IPS-20b (cell line): ENCODE results near the gene TMEM30A.

ENCODE experiments used
- H3K27ac ChIP-seq: one replicate; pipeline ENCODE4 v1.5.1; 2013; ENCODE audit warnings: low read length
- H3K27me3 ChIP-seq: 2 replicates; pipeline ENCODE4 v1.6.1; 2013; ENCODE audit warnings: mild to moderate bottlenecking, low read length, inconsistent platforms; ENCODE audit not compliant: insufficient read depth
- H3K36me3 ChIP-seq: 2 replicates; pipeline ENCODE4 v1.6.1; 2013; ENCODE audit warnings: low read depth, mild to moderate bottlenecking, inconsistent platforms, low read length, moderate library complexity; ENCODE audit not compliant: insufficient read depth
- H3K4me1 ChIP-seq: 2 replicates; pipeline ENCODE4 v1.6.1; 2013; ENCODE audit warnings: mild to moderate bottlenecking, control low read depth, inconsistent platforms, low read length, moderate library complexity; ENCODE audit not compliant: insufficient read depth
- H3K4me3 ChIP-seq: 2 replicates; pipeline ENCODE4 v1.5.1; 2013; ENCODE audit warnings: mild to moderate bottlenecking, low read length, inconsistent platforms
- H3K9ac ChIP-seq: 2 replicates; pipeline ENCODE4 v1.6.1; 2013; ENCODE audit warnings: low read depth, mild to moderate bottlenecking, inconsistent platforms, low read length, moderate library complexity
- H3K9me3 ChIP-seq: 2 replicates; pipeline ENCODE4 v1.6.1; 2013; ENCODE audit warnings: mild to moderate bottlenecking, low read depth, low read length, inconsistent platforms; ENCODE audit not compliant: insufficient read depth

Gene TMEM30A

DNA sequence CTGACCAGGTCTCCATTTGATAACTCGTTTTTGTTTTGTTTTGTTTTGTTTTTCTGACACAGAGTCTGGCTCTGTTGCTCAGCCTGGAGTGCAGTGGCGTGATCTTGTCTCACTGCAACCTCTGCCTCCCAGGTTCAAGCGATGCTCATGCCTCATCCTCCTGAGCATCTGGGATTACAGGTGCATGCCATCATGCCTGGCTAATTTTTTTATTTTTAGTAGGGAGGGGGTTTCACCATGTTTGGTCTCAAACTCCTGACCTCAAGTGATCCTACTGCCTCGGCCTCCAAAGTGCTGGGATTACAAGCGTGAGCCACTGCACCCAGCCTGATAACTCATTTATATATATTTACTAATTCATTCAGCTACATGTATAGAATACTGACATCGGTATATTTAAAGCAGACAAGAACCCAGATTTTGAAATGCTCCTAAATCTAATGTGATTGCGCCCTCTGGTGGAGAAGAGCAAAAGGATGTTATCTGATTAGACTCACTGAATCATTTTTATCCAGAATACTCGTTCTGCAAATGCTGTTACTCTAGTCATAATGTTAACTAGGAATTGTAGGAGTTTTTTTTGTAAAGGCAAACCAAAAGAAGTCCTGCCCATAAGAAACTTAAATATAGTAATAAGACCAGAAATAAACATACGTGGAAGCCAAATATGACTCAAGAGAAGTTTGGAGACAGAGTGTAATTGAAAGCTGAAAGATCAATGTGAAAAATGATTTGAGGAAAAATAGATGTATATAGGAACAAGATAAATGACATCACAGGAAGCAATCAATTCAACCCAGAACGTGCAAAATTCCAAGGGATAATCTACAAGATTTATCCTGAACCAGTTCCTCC lies 73.5 kb downstream of the TMEM30A start:
- H3K4me3 ChIP-seq, result no peak overlapping the region
- H3K9ac ChIP-seq, result no peak overlapping the region
- no peak overlapping the region for H3K27ac ChIP-seq
- no peaks in the 10 kb centered on the region for H3K36me3 ChIP-seq
- no peaks in the 10 kb centered on the region for H3K9me3 ChIP-seq
- H3K27me3 ChIP-seq, result peaks cover 39% of the 10 kb centered on the region
- peaks cover 30% of the 10 kb centered on the region for H3K4me1 ChIP-seq

DNA sequence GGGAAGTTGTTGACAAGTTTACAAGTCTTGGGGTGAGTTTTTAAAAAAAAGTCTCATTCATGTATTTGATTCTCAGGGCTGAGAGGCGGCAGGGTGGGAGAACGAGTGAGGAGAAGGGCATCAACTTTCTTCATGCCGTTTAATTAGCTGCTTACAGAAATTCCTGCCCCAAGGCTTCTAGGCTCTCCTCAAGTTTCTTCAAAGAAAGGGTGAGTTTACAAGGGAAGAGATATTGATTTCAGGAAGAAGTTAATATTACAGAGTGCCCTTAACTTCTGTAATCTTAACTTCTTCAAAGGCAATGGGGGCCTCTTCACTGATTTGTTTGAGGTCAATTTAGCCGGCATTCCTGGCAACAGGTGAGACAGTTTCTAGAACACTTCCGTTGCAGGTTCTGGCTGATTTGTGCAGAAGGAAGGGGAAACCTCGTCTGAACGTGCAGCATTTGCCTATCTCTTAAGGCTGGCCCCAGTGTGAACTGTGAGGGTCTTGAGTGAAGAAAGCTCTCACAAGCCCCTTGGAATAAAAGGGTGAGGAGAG lies 75.3 kb downstream of the TMEM30A start:
- no peak overlapping the region for H3K9ac ChIP-seq
- H3K4me3 ChIP-seq, result no peak overlapping the region
- H3K9me3 ChIP-seq, result no peaks in the 10 kb centered on the region
- peaks cover 58% of the 10 kb centered on the region for H3K27me3 ChIP-seq
- H3K36me3 ChIP-seq, result no peaks in the 10 kb centered on the region
- H3K4me1 ChIP-seq, result peaks cover 30% of the 10 kb centered on the region
- H3K27ac ChIP-seq, result no peak overlapping the region

DNA sequence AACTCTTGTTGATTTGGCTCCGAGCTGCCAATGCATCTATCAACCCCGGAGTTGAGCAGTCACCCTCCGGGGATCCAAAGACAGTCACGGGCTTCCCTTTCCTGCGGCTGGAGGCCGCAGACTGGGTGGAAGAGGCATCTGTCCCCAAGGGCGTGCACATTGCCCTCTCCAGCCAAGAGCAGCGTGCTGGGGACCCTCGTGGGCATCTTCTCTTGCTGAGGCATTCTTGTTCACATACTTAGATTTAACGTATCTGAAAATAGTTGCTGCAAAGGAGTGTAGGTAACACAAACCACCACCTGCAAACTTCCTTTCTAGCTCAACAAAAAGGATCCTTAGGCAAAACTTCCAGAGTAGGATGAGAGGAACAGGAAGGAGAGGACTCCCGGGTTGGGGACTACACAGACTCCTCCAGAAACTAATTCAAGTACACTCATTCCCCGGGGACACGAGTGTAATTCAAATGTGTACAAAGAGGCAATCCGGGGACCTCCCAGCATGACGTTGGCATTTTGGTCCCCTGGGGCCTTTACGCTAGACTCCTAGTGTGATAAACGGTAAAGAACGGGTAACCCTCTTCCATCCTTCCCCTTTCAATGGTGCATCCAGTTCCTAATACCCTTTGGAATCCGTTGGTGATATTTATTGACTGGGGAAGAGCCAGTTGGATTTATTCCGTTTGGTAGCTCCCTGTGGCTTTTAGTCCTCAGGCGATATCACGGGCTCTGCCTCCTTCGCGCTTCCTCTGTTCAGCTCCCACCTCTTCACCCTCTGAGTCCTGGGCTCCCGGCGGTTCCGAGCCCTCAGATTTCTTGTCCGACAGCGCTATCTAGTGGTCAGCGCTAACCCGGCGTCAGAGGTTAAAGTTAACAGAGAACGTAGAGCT lies 76.1 kb downstream of the TMEM30A start:
- H3K4me1 ChIP-seq, result peaks cover 29% of the 10 kb centered on the region
- peaks cover 65% of the 10 kb centered on the region for H3K27me3 ChIP-seq
- no peak overlapping the region; the same call in 1 of the 2 replicates for H3K9ac ChIP-seq
- no peak overlapping the region for H3K27ac ChIP-seq
- peak overlapping the region; percentile 83 for H3K4me3 ChIP-seq
- no peaks in the 10 kb centered on the region for H3K36me3 ChIP-seq
- no peaks in the 10 kb centered on the region for H3K9me3 ChIP-seq

DNA sequence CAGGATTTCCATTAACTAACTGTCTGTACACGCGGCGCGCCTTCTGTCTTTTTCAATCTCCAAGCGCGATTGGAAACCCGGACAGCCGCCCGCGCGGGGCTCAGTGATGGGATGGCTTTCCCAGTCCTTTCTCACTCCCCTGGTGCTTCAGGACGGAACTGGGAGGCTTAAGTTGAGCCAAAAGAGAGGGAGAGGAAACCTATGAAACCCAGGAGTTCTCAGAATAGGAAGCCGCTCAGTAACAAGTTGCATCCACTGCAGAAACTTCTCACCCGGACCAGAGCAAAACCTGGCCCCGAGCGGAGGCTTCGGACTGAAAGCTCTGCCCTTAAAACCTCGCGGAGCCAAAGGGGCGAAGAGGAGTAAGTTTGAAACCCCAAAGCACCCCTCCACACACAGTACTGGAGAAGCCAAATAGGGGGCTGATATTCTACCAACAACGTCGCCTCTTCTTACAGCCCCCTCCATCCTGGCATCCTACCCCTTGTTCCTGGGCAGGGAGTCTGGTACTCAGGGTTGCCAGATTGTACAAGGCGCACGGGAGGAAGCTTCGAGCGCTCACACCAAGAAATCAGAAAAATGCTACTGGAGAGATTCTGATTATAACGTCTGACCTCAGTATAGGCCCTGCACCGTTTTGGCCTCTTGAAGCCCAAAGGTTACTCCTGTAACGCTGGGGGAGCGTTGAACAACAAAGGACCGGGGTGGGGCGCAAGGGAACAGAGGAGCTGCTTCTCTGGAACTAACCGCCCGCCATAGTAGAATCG lies 77.8 kb downstream of the TMEM30A start:
- Histone ChIP-seq H3K27me3 (peaks cover 83% of the 10 kb centered on the region), H3K4me1 (peaks cover 13% of the 10 kb centered on the region), H3K36me3 (no peaks in the 10 kb centered on the region), H3K27ac (no peak overlapping the region), H3K4me3 (peak overlapping the region; percentile 83), H3K9ac (peak overlapping the region; percentile 47; the same call in 1 of the 2 replicates), H3K9me3 (no peaks in the 10 kb centered on the region)

DNA sequence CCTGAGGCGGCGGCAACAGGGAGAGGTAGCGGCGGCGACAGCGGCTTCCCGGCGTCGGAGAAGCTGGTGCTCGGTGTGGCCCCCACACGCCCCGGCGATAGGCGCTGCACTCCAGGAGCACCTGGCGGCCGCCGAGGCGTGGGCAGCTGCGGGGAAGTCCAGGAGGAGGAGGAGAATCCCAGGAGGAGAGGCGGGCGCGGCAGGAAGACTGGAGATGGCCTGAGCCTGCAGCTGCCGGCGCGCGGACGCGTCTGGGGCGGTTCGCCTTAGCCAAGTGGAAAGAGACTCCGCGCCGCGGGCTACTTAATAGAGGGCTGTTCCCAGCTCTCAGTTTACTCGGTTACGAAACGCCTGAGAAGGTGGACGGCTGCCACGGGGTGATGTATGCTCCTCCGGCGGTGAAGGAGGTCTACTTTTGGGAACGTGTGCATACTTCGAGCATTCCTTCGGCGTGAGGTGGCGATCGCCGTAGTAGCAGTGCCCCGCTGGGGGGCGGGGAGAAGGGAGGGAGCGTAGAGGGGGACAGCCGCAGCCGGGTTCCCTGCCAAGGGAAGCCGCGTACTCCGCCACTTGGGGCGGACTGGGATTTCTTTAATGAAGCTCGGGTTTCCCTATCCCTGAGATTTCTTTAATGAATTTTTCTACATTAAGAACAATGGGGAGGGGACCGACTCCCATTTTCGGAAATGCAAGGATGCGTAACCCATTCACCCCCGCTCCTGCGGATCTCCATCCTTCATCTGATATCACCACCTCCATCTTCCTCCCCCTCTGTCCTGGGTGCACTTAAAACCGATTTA lies 78.6 kb downstream of the TMEM30A start, which contains the start of gene COL12A1:
TSS of gene COL12A1 (minus strand) at position 278 of the 800 bp plus-strand sequence. CDS start 3,261 bp downstream, outside the sequence.
- peaks cover 8% of the 10 kb centered on the region; the same call in 1 of the 2 replicates for H3K4me1 ChIP-seq
- peaks cover 90% of the 10 kb centered on the region for H3K27me3 ChIP-seq
- peak within 1 kb of the TSS; percentile 60; the same call in 1 of the 2 replicates for H3K9ac ChIP-seq
- H3K36me3 ChIP-seq, result no peaks in the 10 kb centered on the region
- H3K27ac ChIP-seq, result no peak within 1 kb of the TSS
- H3K9me3 ChIP-seq, result no peaks in the 10 kb centered on the region
- peak within 1 kb of the TSS; percentile 83 for H3K4me3 ChIP-seq

DNA sequence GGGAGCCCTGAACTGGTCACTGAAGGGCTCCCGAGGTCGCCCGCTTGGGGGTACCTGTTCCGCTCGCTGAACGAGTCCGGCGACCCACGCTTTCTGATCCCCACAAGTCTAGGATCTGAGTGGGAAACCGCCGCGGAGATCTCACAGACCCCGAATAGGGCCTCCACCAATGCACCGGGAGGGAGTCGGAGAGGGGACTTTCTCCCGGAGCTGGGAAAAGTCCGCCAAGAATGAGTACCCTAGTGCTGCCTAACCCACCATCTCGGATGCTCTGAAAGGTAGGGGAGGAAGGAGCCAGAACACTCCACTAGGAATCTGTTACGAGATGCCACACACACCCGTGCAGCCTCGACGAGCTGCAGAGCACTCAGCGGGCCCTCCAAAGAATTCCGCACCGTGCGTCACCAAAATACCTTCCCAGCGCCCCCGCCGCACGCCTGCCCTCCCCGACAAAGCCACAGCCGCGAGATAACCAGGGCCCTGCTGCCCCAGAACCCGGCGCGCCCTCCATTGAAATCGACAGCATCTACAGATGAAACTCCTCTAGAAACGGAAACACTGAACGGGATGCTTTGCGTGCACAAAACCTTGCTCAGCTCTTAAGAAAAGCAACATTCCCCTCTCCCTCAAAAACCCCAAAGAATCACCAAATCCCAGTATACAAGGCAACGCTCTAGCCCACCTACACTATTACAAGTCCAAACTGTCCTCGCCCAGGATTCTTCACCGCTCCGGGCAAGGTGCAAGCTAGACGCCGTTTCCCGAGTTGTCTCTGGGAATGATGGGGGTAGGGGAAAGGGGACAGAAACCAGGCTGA lies 79.4 kb downstream of the TMEM30A start:
- peaks cover 8% of the 10 kb centered on the region; the same call in 1 of the 2 replicates for H3K4me1 ChIP-seq
- H3K9ac ChIP-seq, result peak overlapping the region; percentile 60; the same call in 1 of the 2 replicates
- H3K27me3 ChIP-seq, result peaks cover 93% of the 10 kb centered on the region
- no peak overlapping the region for H3K27ac ChIP-seq
- H3K36me3 ChIP-seq, result no peaks in the 10 kb centered on the region
- H3K4me3 ChIP-seq, result peak overlapping the region; percentile 83
- H3K9me3 ChIP-seq, result no peaks in the 10 kb centered on the region

DNA sequence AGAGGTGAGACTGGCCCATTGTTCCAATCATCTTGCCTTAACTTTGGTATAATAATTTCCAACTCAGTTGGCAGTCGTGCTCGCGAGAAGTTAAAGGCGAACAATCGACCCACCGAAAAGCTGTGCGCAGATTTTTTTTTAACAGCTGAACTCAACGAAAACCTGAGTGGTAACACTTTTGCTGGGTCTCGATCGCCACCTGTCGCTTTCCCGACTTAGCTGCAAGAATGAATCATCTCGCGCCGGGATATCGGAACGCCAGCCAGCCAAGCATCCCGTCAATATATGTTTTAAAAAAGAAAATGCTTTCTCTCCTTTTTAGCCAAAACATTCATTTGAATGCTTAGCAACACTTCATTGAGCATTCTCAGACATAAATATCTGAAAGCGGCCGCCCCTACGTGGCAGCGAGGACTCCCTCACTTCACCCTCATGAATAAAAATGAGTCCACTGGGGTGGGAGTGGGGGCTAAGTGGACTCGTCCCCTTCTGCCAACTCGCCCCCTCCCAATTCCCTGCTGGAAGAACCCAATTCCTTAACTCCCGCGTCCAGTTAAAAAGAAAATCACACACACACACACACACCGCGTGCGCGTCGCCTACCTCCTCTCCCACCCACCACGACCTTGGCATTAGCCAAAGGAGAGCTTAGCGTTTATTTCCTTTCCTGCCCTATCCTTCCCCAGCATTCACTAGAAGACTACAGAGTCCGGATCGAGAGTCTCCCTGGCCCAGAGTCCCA lies 80.2 kb downstream of the TMEM30A start:
- Histone ChIP-seq H3K4me1 (peaks cover 8% of the 10 kb centered on the region; the same call in 1 of the 2 replicates), H3K9me3 (no peaks in the 10 kb centered on the region), H3K36me3 (no peaks in the 10 kb centered on the region), H3K4me3 (peak overlapping the region; percentile 83), H3K27ac (no peak overlapping the region), H3K9ac (peak overlapping the region; percentile 60; the same call in 1 of the 2 replicates), H3K27me3 (peaks cover 86% of the 10 kb centered on the region)

DNA sequence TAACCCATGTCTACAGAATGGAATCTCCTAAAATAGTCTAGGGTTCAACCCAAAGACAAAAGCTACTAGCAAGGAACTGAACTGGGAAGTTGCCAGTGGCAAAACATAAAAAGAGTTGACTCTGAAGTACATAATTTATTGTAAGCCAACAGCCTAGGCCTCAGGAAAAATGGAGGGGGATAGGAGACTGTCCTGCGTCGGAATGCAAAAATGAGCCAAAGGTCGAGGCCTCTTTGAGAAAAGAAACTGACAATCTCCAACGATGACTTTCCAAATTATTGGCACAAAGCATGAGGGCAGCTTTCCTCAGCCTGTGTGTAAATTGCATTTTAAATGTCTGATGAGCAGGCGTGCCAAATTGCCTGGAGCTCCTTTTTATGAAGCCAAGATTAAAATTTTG lies 80.9 kb downstream of the TMEM30A start:
- no peaks in the 10 kb centered on the region for H3K36me3 ChIP-seq
- H3K4me3 ChIP-seq, result peak overlapping the region; percentile 83; the same call in 1 of the 2 replicates
- no peak overlapping the region for H3K27ac ChIP-seq
- H3K9me3 ChIP-seq, result no peaks in the 10 kb centered on the region
- H3K9ac ChIP-seq, result no peak overlapping the region
- peaks cover 8% of the 10 kb centered on the region; the same call in 1 of the 2 replicates for H3K4me1 ChIP-seq
- H3K27me3 ChIP-seq, result peaks cover 80% of the 10 kb centered on the region
